Astrocyte of the spinal cord (primary cell): Measurements from ENCODE around the gene POC5.
A peak's percentile ranks its signal among the peaks of the same experiment; 100 is the strongest.

Experiments
- DNase-seq: peaks from one replicate; pipeline ENCODE4 v3.0.0; 2011; ENCODE audit warnings: low read depth, low spot score
- H3K4me3 ChIP-seq: 2 replicates; pipeline ENCODE4 v1.5.1; 2011; ENCODE audit warnings: low read depth, mild to moderate bottlenecking, low read length, moderate library complexity
- in situ Hi-C: cut with HindIII; loops from 2 replicates; pipeline ENCODE4 v1.10.0; 2017; ENCODE audit warnings: low sequenced_read_pairs
- TF ChIP-seq, protein P1 (sequence below): IDR thresholded peaks from 2 replicates; pipeline ENCODE4 v1.5.1; 2012; ENCODE audit warnings: low read depth, mild to moderate bottlenecking, low read length, inconsistent platforms

The POC5 gene

DNA sequence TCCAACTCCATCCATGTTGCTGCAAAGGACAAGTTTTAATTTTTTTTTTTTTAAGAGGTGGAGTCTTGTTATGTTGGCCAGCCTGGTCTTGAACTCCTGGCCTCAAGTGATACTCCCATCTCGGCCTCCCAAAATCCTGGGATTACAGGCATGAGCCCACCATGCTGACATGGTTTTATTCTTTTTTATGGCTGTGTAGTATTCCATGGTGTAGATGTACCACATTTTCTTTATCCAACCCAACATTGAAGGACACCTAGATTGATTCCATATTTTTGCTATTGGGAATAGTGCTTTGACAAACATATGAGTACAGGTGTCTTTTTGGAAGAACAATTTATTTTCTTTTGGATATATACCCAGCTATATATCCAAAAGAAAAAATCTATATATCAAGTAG lies 6.1 kb upstream of the POC5 start:
- H3K4me3 ChIP-seq: no peak overlapping the region
- in situ Hi-C loops: no loop called here
- DNase-seq: no peak
- TF ChIP-seq, protein P1, sequence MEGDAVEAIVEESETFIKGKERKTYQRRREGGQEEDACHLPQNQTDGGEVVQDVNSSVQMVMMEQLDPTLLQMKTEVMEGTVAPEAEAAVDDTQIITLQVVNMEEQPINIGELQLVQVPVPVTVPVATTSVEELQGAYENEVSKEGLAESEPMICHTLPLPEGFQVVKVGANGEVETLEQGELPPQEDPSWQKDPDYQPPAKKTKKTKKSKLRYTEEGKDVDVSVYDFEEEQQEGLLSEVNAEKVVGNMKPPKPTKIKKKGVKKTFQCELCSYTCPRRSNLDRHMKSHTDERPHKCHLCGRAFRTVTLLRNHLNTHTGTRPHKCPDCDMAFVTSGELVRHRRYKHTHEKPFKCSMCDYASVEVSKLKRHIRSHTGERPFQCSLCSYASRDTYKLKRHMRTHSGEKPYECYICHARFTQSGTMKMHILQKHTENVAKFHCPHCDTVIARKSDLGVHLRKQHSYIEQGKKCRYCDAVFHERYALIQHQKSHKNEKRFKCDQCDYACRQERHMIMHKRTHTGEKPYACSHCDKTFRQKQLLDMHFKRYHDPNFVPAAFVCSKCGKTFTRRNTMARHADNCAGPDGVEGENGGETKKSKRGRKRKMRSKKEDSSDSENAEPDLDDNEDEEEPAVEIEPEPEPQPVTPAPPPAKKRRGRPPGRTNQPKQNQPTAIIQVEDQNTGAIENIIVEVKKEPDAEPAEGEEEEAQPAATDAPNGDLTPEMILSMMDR: no peak

DNA sequence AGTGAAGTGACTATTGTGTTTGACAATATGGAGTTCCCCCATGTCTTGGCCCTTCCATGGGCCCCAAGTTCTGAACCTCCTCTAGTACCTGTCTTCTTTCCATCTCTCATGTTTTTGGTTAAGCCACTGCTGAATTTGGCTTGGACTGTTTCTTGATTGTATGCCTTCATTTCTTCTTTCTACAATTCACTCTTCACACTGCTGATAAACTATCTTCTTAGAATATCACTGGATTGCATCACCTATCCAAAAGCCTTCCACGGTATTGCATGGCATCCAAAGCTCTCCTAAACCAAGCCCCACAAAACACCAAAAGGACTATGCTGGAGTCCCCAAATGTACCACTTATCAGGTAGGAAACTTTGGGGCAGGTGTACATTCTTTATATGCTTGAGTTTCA lies 4.3 kb upstream of the POC5 start:
- no peak for DNase-seq

DNA sequence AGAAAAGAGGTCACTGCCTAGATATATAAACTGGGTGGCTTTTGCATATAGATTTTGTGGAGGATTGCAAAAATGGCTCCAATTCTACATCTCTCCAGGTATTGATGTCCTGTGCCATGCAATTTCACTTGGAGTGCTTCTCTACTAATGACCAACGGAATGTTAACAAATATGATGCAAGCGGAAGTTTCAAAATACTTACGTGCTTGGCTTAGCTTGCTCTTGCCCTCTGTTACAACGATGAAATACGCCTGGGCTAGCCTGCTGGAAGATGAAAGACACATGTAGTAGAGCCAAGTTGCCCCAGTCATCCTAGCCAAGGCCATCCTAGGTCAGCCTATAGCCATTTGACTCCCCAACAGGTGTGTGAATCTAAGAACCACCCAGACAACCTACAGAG lies 3.6 kb upstream of the POC5 start:
- no peak for DNase-seq
- in situ Hi-C loops: no loop called here
- H3K4me3 ChIP-seq: no peak overlapping the region
- TF ChIP-seq, protein P1: no peak

More for the DNA sequence above, 4.3 kb upstream of the POC5 start:
- H3K4me3 ChIP-seq: no peak overlapping the region
- TF ChIP-seq, protein P1: no peak
- in situ Hi-C loops: no loop called here

DNA sequence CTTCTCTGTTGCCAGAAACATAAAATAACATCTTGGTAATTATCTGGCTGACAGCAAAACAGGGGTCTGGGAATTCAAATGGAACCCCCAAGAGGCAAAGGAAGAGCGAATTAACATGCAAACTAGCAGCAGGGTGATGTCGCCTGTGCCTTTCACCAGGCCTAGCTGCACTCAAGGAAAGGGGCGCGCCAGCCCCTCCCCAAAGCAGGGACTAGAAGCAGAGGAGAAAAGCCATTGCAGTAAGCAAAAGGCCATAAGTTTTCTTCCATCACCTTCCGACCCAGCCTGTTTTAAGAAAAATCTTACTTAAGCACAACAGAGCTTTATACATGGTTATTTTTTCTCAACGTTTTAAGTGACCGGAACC lies 539 bp downstream of the POC5 start:
- peak overlapping the region; percentile 95 for H3K4me3 ChIP-seq
- in situ Hi-C loops: no loop called here

DNA sequence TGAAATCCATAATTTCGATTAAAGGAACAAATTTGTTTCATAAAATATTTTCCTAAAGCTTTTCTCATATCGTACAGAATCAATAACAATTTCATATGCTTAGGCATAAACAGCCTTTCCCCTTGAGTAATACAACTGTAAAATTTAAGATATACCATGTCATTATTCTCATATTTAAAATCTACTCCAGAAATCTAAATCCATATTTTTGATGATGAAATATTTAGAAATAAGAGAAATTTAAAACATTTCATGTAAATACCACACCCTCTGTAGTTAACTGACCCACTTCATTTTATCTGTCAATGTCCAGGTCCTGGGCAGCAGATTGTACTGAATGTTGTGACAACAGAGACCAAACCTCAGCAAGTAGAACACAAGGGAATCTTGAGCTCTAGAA lies 5.1 kb downstream of the POC5 start:
- H3K4me3 ChIP-seq: no peak overlapping the region
- TF ChIP-seq, protein P1: no peak
- DNase-seq: no peak
- in situ Hi-C loops: no loop called here

More for the DNA sequence above, 539 bp downstream of the POC5 start:
- TF ChIP-seq, protein P1: no peak
- no peak for DNase-seq

DNA sequence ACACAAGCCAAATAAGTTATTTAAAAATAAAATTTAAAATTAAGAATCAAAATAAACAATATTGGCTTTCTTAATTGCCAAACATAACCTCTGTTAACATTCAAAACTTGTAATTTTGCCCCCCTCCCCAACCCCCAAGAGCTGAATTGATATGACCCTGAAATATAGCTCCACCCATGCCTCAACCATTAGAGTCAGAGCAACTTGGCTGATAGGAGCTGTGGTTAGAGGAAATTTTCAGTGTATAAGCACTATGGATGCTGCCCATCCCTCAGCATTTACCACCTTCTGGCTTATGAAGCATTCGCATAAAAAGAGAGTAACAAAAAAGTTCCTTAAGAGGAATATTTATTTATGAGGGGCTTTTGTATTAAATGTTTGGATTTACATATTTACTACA lies 6.1 kb downstream of the POC5 start:
- TF ChIP-seq, protein P1: no peak
- in situ Hi-C loops: no loop called here
- no peak for DNase-seq
- H3K4me3 ChIP-seq: no peak overlapping the region

DNA sequence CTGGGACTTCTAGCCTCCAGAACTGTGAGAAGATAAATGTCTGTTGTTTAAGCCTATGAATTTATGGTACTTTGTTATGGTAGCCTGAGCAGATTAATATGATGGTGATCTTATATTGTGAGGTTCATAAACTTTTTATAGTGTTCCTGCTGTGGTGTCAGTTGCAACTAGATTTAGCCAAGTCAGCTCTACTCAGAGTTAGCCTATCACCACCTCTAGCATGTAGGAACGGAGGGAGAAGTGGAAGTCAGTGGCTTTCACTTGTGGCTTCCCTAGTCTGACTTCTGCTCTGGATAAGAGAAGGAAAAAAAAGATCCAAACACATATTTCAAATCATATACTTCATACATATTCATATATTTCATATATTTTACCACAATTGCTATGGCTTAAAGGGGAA lies 6.6 kb downstream of the POC5 start:
- DNase-seq: no peak

More for the DNA sequence above, 6.6 kb downstream of the POC5 start:
- in situ Hi-C loops: no loop called here
- no peak overlapping the region for H3K4me3 ChIP-seq
- TF ChIP-seq, protein P1: no peak
